HG03196 (cell line): Measurements from ENCODE around the gene RASGRF1.

Experiments
- ATAC-seq: cut with Tn5 transposase; IDR thresholded peaks from one replicate; pipeline ENCODE4 v1.9.1; 2021; ENCODE audit not compliant: unreplicated experiment

Gene RASGRF1

DNA sequence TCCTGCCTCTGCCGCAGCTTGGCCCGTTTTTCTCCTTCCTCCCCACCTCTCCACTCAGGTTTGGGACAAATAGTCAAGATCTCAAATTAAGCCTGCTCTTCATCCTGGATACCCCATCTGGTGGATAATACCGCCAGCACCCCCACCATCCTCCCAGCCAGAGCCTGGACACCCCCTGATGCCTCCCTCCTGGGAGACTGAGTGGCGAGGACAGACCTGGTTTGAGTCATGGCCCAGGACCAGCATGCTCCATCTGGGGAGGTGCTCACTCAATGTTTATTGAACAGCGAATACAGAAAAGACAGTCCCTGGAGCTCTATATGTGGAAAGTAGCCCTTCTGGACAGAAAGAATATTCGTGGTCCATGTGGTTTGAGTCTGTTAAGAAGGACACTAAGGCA lies 169.1 kb downstream of the RASGRF1 start:
- ATAC-seq: no peak

DNA sequence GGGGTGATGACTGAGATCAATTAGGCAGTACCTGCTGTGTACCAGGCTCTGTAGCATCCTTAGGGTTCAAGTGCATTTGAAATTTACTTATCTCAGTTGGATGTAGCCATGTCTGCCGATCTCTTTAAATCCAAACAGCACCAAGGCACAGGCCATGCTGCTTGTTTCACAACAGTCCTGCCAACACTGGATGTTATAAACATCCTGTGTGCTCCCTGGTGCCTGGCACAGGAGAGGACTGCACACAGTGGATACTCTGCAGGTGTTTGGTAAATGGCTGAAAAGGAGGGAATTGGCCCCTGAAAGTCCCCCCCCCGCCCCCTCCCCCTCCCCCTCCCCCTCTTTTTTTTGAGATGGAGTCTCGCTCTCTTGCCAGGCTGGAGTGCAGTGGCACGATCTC lies 172.7 kb downstream of the RASGRF1 start:
- no peak for ATAC-seq

DNA sequence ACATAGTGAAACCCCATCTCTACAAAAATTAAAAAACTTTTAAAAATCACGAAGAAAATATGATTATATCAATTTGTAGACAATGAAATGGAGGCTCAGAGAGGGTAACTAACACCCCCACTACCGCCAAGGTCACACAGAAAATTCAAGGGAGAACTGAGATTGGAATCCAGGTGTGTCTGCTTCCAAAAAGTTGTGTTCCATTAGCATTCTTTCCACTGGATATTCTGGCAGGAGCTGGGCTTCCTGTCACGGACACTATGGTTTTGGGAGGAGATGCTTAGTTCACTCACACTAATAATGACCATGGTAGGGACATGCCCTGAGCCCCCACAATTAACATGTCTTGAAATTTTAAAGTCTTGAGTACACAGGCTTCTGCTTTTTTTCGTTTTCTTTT lies 174.5 kb downstream of the RASGRF1 start:
- ATAC-seq: no peak

DNA sequence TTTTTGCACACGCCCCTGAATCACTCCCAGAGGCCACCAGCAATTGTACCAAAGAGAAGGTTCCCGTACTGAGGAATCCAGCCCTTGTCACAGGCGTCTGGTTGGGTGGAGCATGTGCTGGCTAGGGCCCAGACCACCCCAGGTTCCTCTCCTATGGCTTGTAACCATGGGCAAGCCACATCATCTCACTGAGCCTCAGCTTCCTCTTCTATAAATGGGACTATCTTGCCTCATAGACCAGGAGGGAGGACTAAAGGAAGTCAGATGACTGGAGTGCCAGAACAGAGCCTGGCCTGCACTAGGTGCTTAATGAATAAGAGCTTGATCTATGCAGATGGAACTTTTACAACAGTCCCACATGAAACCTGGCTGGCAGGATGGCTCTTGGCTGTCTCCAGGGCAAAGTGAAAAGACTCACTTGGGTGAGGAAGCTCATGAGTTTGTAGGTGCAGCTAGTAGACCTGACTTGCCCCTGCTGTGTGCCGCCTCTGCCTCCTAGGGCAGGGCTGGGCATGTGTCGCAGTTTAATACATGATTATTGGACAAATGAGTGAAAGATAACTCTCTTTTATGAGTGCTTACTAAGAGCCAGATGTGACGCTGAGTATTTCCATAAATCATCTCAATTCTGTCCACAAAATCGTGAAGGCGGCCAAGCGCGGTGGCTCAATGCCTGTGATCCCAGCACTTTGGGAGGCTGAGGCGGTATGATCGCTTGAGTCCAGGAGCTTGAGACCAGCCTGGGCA lies 175.1 kb downstream of the RASGRF1 start:
- no peak for ATAC-seq

DNA sequence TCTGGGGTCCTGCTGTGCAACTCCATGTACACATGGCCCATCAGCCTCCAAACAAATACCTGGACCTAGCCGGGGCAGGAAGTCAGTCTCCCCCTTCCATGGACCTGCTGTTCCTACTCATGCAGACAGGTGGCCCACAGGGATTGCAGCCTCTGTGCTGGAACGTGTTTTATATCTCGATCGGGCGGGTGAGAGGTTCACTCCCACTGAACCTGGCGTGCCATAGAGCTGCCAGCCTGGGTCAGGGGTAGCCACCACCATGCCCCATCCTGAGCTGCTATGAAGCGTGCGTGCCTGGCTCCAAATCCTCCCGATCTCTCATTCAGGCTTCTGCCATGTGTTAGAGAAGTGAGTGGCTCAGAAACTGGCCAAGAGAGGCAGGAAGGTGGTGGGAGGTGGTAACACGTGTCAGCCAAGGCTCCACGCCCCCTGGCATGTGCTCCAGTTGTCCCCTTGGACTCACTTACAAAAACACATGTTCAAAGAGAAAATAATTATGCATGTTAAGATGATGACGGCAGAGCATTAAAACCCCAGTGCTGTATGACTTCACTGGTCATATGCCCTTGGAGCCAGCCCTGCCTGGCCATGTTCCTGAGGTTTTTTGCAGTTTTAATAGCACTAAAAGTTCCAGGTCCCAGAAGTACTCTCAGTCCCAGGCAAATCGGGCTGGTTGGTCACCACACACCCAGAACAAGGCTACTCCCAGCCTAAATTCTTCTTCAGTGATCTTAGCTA lies 176.4 kb downstream of the RASGRF1 start:
- no peak for ATAC-seq

DNA sequence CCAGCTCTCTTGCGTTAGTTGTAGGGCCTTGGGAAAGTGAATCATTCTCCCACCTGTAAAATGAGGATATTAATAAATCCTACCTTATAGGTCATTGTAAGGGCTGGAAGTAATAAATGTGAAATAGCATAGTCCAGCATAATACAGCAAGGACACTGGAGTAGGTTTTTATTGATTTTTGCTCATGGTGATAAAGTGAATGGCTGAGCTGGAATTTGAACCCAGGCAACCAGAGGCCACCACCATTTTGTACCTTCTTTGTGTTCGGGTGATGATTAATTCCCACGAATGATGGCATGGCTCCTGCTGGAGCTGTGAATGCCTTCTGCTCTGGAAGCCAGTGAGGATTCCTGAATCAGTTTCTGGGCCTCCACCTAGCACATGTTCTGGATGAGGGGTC lies 177.6 kb downstream of the RASGRF1 start:
- no peak for ATAC-seq

DNA sequence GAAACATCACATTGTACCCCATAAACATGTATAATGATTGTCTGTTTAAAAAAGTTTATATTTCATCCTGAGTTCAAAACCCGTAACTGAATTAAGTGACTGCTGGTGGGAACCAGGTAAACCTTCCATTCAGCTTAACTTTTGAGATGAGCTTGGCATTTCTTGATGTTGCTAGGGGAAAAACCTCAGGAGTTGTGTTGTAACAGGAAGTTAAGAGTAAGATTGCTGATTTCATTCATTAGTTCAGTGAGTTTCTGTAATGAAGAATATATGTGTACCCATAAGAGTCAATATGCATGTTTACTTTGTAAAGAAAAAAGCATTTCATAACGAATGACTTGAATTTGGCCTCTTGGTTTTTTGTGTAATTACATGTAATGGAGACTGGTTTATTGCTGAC lies 178.3 kb downstream of the RASGRF1 start:
- ATAC-seq: no peak

DNA sequence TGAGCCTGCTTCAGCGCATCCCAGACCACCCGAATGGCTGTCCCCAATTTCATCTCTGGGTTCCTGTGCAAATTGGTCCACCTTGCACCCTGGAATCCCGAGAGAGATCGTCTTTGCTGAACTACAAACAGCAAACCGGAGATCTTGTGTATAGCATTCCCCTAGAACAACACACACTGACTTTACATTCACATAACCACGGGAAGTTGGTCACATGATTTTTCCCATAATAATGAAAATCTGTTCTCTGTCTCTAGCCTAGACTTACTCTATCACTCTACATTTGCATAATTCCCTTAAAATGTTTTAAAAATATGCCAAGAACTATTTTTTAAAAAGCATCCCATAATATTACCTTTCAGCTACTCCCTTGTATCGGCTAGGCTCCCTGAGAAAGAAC lies 180.3 kb downstream of the RASGRF1 start:
- ATAC-seq: no peak
